Uterus (tissue), 2 donors: ENCODE data around the gene WSB1.

Experiments used
- POLR2A ChIP-seq, 2 donors: fragments of 450-650 bp; IDR thresholded peaks; one replicate each; pipeline ENCODE4 v1.6.1; 2016; ENCODE audit warnings: antibody characterized with exemption in 2 of 2, mild to moderate bottlenecking in 1 of 2, moderate library complexity in 1 of 2
- TF ChIP-seq, protein P1 (sequence below), 4 experiments: fragments of 200-600 bp in 2 of 4; fragments of 450-650 bp in 2 of 4; sonication (generic) in 2 of 4; IDR thresholded peaks; one replicate each; pipeline ENCODE4 v1.5.1; 2016 to 2019; ENCODE audit warnings: antibody characterized with exemption in 4 of 4, mild to moderate bottlenecking in 2 of 4, moderate library complexity in 1 of 4

DNA sequence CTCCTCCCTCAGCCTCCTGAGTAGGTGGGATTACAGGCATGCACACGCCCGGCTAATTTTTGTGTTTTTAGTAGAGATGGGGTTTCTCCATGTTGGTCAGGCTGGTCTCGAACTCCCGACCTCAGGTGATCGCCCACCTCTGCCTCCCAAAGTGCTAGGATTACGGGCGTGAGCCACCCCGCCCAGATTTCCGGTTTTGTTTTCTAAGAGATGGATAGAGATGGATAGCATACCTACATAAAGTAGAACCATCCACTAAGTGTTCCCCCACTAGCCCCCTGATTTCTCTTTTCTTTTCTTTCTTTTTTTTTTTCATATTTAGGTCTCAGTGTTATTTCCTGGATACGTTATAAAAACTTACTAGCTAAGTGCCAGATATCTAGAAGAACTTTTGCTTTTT is 2.0 kb downstream of the WSB1 start:
- TF ChIP-seq, protein P1, sequence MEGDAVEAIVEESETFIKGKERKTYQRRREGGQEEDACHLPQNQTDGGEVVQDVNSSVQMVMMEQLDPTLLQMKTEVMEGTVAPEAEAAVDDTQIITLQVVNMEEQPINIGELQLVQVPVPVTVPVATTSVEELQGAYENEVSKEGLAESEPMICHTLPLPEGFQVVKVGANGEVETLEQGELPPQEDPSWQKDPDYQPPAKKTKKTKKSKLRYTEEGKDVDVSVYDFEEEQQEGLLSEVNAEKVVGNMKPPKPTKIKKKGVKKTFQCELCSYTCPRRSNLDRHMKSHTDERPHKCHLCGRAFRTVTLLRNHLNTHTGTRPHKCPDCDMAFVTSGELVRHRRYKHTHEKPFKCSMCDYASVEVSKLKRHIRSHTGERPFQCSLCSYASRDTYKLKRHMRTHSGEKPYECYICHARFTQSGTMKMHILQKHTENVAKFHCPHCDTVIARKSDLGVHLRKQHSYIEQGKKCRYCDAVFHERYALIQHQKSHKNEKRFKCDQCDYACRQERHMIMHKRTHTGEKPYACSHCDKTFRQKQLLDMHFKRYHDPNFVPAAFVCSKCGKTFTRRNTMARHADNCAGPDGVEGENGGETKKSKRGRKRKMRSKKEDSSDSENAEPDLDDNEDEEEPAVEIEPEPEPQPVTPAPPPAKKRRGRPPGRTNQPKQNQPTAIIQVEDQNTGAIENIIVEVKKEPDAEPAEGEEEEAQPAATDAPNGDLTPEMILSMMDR (IDR thresholded peaks at IDR 0.05) = no peak
- TF ChIP-seq POLR2A (IDR thresholded peaks at IDR 0.05) = no peak
